Measurements from ENCODE around the gene UBN1. TPM values are rescaled to one million over a fixed set of nuclear protein-coding genes. Genes with fewer than 3 reads are reported as not detected.

The UBN1 gene
- total and polyA plus RNA-seq, 10 of the 15 experiments (the other 5 are each of a cell fraction or from before 2014, with no cell fraction given): 2.1 to 32.5 (median 13.9) TPM

Other genes with a start within 250 kb of the UBN1 start
Only the 7 nearest of the 15 such genes appear.
- gene ZNF500, start 80.3 kb upstream of the UBN1 start, total RNA-seq (2014; rRNA removed): 6.2 and 7.1 TPM in 2 replicates
- 3.5 and 4.2 TPM in 2 replicates for gene ZNF500, start 80.3 kb upstream of the UBN1 start, total RNA-seq (2014; rRNA removed; fragmentation: Illumina TruSeq; extraction: Trizol)
- 9.5 and 13.1 TPM in 2 replicates for gene ZNF500, start 80.3 kb upstream of the UBN1 start, total RNA-seq (2021)
- gene ZNF500, start 80.3 kb upstream of the UBN1 start, polyA plus RNA-seq (2011; rRNA removed): 2.5 and 4.9 TPM in 2 replicates
- 1.3 and 3.2 TPM in 2 replicates for gene ZNF500, start 80.3 kb upstream of the UBN1 start, polyA plus RNA-seq (2014; fragmentation: Illumina TruSeq; extraction: Trizol)
- 1 to 10 TPM in 1 of 2 experiments, under 1 TPM in 1; 0.99 to 1.0 TPM for gene ZNF500, start 80.3 kb upstream of the UBN1 start, polyA plus RNA-seq (2014; fragmentation: Nextera tagmentation; extraction: Ambion mirVana)
- 6.4 and 8.2 TPM in 2 replicates for gene ZNF500, start 80.3 kb upstream of the UBN1 start, polyA plus RNA-seq (2014; rRNA removed)
- 1 to 10 TPM; 6.7 to 7.7 TPM for gene ZNF500, start 80.3 kb upstream of the UBN1 start, polyA plus RNA-seq (2016; fragmentation: Nextera tagmentation; extraction: Ambion mirVana)
- not detected in 2 replicates for gene SEPTIN12, start 59.1 kb upstream of the UBN1 start, total RNA-seq (2014; rRNA removed)
- gene SEPTIN12, start 59.1 kb upstream of the UBN1 start, total RNA-seq (2014; rRNA removed; fragmentation: Illumina TruSeq; extraction: Trizol): not detected in 2 replicates
- gene SEPTIN12, start 59.1 kb upstream of the UBN1 start, total RNA-seq (2021): not detected in 2 replicates
- not detected in 2 replicates for gene SEPTIN12, start 59.1 kb upstream of the UBN1 start, polyA plus RNA-seq (2011; rRNA removed)
- not detected in 2 replicates for gene SEPTIN12, start 59.1 kb upstream of the UBN1 start, polyA plus RNA-seq (2014; fragmentation: Illumina TruSeq; extraction: Trizol)
- not detected for gene SEPTIN12, start 59.1 kb upstream of the UBN1 start, polyA plus RNA-seq (2014; fragmentation: Nextera tagmentation; extraction: Ambion mirVana)
- gene SEPTIN12, start 59.1 kb upstream of the UBN1 start, polyA plus RNA-seq (2014; rRNA removed): not detected in 2 replicates
- gene SEPTIN12, start 59.1 kb upstream of the UBN1 start, polyA plus RNA-seq (2016; fragmentation: Nextera tagmentation; extraction: Ambion mirVana): not detected
- gene SMIM22, start 52.1 kb upstream of the UBN1 start, total RNA-seq (2014; rRNA removed): not detected in 2 replicates
- not detected in 2 replicates for gene SMIM22, start 52.1 kb upstream of the UBN1 start, total RNA-seq (2014; rRNA removed; fragmentation: Illumina TruSeq; extraction: Trizol)
- 0.61 TPM in 1 of 2 replicates, not detected in the other for gene SMIM22, start 52.1 kb upstream of the UBN1 start, total RNA-seq (2021)
- gene SMIM22, start 52.1 kb upstream of the UBN1 start, polyA plus RNA-seq (2011; rRNA removed): 0.26 and 0.83 TPM in 2 replicates
- not detected in 2 replicates for gene SMIM22, start 52.1 kb upstream of the UBN1 start, polyA plus RNA-seq (2014; fragmentation: Illumina TruSeq; extraction: Trizol)
- gene SMIM22, start 52.1 kb upstream of the UBN1 start, polyA plus RNA-seq (2014; fragmentation: Nextera tagmentation; extraction: Ambion mirVana): not detected
- not detected in 2 replicates for gene SMIM22, start 52.1 kb upstream of the UBN1 start, polyA plus RNA-seq (2014; rRNA removed)
- not detected for gene SMIM22, start 52.1 kb upstream of the UBN1 start, polyA plus RNA-seq (2016; fragmentation: Nextera tagmentation; extraction: Ambion mirVana)
- gene ROGDI, start 44.8 kb upstream of the UBN1 start, total RNA-seq (2014; rRNA removed): 11.6 and 15.9 TPM in 2 replicates
- gene ROGDI, start 44.8 kb upstream of the UBN1 start, total RNA-seq (2014; rRNA removed; fragmentation: Illumina TruSeq; extraction: Trizol): 7.9 and 8.0 TPM in 2 replicates
- gene ROGDI, start 44.8 kb upstream of the UBN1 start, total RNA-seq (2021): 13.7 and 14.7 TPM in 2 replicates
- 8.5 and 12.9 TPM in 2 replicates for gene ROGDI, start 44.8 kb upstream of the UBN1 start, polyA plus RNA-seq (2011; rRNA removed)
- gene ROGDI, start 44.8 kb upstream of the UBN1 start, polyA plus RNA-seq (2014; fragmentation: Illumina TruSeq; extraction: Trizol): 1.9 and 7.6 TPM in 2 replicates
- 1 to 10 TPM in 1 of 2 experiments, under 1 TPM in 1; 0.40 to 2.2 TPM for gene ROGDI, start 44.8 kb upstream of the UBN1 start, polyA plus RNA-seq (2014; fragmentation: Nextera tagmentation; extraction: Ambion mirVana)
- 21.3 and 22.8 TPM in 2 replicates for gene ROGDI, start 44.8 kb upstream of the UBN1 start, polyA plus RNA-seq (2014; rRNA removed)
- gene ROGDI, start 44.8 kb upstream of the UBN1 start, polyA plus RNA-seq (2016; fragmentation: Nextera tagmentation; extraction: Ambion mirVana): 10 to 100 TPM; 23.1 to 23.5 TPM
- 31.1 and 40.9 TPM in 2 replicates for gene GLYR1, start 193 bp upstream of the UBN1 start, total RNA-seq (2014; rRNA removed)
- 48.8 and 50.3 TPM in 2 replicates for gene GLYR1, start 193 bp upstream of the UBN1 start, total RNA-seq (2014; rRNA removed; fragmentation: Illumina TruSeq; extraction: Trizol)
- gene GLYR1, start 193 bp upstream of the UBN1 start, total RNA-seq (2021): 81.9 and 90.2 TPM in 2 replicates
- gene GLYR1, start 193 bp upstream of the UBN1 start, polyA plus RNA-seq (2011; rRNA removed): 49.7 and 50.4 TPM in 2 replicates
- 82.7 and 83.3 TPM in 2 replicates for gene GLYR1, start 193 bp upstream of the UBN1 start, polyA plus RNA-seq (2014; fragmentation: Illumina TruSeq; extraction: Trizol)
- gene GLYR1, start 193 bp upstream of the UBN1 start, polyA plus RNA-seq (2014; fragmentation: Nextera tagmentation; extraction: Ambion mirVana): 10 to 100 TPM in 1 of 2 experiments, 1 to 10 TPM in 1; 7.3 to 10.1 TPM
- gene GLYR1, start 193 bp upstream of the UBN1 start, polyA plus RNA-seq (2014; rRNA removed): 69.7 and 74.8 TPM in 2 replicates
- 10 to 100 TPM; 63.9 to 68.9 TPM for gene GLYR1, start 193 bp upstream of the UBN1 start, polyA plus RNA-seq (2016; fragmentation: Nextera tagmentation; extraction: Ambion mirVana)
- 0.05 and 0.06 TPM in 2 replicates for gene PPL, start 89.7 kb downstream of the UBN1 start, total RNA-seq (2014; rRNA removed)
- gene PPL, start 89.7 kb downstream of the UBN1 start, total RNA-seq (2014; rRNA removed; fragmentation: Illumina TruSeq; extraction: Trizol): 0.04 TPM in 1 of 2 replicates, not detected in the other
- gene PPL, start 89.7 kb downstream of the UBN1 start, total RNA-seq (2021): 0.11 and 0.18 TPM in 2 replicates
- gene PPL, start 89.7 kb downstream of the UBN1 start, polyA plus RNA-seq (2011; rRNA removed): 0.04 TPM in 1 of 2 replicates, not detected in the other
- gene PPL, start 89.7 kb downstream of the UBN1 start, polyA plus RNA-seq (2014; fragmentation: Illumina TruSeq; extraction: Trizol): 0.03 TPM in 1 of 2 replicates, not detected in the other
- not detected for gene PPL, start 89.7 kb downstream of the UBN1 start, polyA plus RNA-seq (2014; fragmentation: Nextera tagmentation; extraction: Ambion mirVana)
- 0.03 and 0.04 TPM in 2 replicates for gene PPL, start 89.7 kb downstream of the UBN1 start, polyA plus RNA-seq (2014; rRNA removed)
- gene PPL, start 89.7 kb downstream of the UBN1 start, polyA plus RNA-seq (2016; fragmentation: Nextera tagmentation; extraction: Ambion mirVana): under 1 TPM; 0.19 to 0.47 TPM
- gene SEC14L5, start 110.8 kb downstream of the UBN1 start, total RNA-seq (2014; rRNA removed): not detected in 2 replicates
- not detected in 2 replicates for gene SEC14L5, start 110.8 kb downstream of the UBN1 start, total RNA-seq (2014; rRNA removed; fragmentation: Illumina TruSeq; extraction: Trizol)
- not detected in 2 replicates for gene SEC14L5, start 110.8 kb downstream of the UBN1 start, total RNA-seq (2021)
- gene SEC14L5, start 110.8 kb downstream of the UBN1 start, polyA plus RNA-seq (2011; rRNA removed): not detected in 2 replicates
- 0.01 TPM in 1 of 2 replicates, not detected in the other for gene SEC14L5, start 110.8 kb downstream of the UBN1 start, polyA plus RNA-seq (2014; fragmentation: Illumina TruSeq; extraction: Trizol)
- gene SEC14L5, start 110.8 kb downstream of the UBN1 start, polyA plus RNA-seq (2014; fragmentation: Nextera tagmentation; extraction: Ambion mirVana): not detected
- gene SEC14L5, start 110.8 kb downstream of the UBN1 start, polyA plus RNA-seq (2014; rRNA removed): not detected in 2 replicates
- gene SEC14L5, start 110.8 kb downstream of the UBN1 start, polyA plus RNA-seq (2016; fragmentation: Nextera tagmentation; extraction: Ambion mirVana): not detected